Stimulated activated CD4-positive, alpha-beta T cell treated with anti-CD3 and anti-CD28 coated beads, Interleukin-12 subunit alpha, Interleukin-12 subunit beta, amount 100 ng/mL, for 24 hours (primary cell): ENCODE data around the gene CADPS.

Experiments
- DNase-seq, 2 experiments: peaks; one replicate each; pipeline ENCODE4 v3.0.0-alpha.2; 2020; ENCODE audit warnings: low read depth in 2 of 2

The CADPS gene

DNA sequence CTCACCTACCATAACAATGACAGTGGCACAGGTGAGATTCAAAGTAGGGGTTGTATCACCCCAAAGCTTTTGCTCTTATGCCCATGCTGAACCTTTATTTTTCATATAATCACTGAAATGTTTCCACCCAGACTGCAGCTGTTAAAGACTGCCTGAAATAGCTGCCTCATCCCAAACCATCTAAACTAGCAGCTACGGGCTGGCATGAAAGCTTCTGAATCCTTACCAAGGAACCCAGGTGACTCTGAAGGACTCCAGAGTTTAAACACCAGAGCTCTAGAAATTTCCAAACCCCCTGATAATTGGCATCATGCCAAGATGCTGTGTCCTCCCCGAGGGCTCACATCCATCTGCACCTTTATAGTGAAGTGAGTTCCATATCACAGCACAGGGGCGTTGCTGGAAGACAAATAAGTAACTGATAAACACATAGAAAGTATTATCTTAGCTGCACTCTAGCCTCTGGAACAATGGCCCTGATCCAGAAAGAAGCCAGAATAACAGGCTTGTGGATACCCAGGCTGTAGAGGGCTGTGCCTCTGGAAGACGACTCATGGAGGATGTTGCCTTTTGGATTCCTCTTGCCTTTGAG, 238.9 kb downstream of the CADPS start:
- DNase-seq: no peak

DNA sequence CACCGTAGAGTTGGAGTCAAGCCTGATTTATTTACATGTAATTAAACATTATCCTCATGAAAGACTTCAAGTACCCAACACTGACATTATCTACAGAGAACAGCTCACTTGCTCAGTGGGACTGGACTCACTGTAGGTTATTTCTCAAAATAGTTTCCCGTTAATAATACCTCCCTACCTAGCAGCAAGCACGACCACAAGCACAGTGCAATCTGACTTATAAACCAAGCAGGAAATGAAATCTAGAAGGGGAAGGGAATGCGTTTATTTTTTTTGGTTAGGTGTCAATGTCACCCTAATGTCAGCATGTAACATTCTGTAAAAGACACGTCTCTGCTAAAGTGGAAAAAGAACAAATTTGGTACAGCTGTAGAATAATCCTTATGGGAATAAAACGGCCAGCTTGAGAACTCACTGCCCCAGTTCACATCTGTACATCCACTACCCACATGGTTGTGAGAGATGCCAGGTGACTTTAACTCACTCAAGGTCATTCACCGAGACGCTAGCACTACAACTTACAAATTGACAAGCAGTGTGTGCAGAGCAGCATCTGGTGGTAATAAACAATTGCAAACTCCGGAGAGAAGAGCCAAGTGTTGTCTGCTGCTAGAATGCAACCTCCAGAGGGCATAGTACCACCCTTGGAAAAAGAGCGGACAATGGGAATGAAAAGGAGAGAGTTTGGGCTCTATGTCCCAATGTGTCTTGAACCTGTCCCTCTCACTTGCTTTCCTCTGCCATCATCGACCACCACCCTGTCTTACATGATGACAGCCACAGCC, 242.5 kb downstream of the CADPS start:
- no peak for DNase-seq

DNA sequence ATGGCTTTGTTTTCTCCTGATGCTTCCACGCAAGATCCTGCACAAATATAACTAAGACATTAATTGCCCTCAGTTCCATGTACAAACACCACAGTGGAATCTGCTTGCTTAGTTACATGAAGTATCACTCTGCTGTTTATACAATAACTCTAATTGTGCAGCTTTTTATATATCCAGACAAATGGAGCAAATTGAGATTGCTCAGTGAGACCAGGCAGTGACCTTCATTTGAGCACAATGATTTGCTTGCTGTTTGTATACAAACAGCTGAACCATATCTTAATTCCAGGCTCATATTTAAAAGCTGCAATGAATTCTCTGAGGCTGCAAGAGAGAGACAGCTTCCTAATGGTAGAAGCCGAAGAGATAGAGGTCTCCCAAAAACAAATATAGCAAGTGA, 243.7 kb downstream of the CADPS start:
- no peak for DNase-seq

DNA sequence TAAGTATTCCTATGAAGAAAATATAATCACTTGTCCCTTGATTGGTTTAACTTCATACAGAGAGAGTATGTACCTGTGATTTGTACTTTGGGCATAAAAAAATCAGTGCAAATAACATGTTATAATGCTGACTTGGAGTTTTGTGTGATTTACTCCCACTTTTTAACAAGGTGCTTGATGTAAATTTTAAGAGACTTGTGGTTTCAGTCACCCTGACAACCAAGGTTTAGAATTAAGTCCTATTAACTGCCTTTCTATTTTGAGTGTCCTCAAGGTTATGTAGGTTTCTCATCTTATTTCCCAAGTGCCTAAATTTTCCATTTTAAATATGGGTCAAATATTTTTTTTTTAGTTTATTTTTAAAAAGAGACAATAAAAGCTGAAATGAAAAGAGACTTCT, 244.6 kb downstream of the CADPS start:
- no peak for DNase-seq

DNA sequence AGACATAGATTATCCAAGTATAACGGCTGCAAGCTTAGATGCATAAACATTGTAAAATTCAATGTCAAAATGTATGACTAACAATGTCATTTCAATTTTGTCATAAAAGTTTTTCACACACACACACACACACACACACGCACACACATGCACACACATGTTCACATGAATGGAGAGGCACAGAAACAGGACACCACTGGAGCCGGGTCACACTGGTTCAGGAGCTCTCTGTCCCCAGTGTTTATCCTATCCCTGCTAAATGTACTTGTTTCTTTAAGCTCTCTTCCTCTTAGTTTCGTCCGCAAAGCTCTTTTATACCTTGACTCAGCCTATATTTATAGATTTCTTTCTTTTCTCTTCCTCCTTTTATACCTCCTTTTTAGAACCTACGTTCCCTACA, 249.9 kb downstream of the CADPS start:
- DNase-seq: no peak

DNA sequence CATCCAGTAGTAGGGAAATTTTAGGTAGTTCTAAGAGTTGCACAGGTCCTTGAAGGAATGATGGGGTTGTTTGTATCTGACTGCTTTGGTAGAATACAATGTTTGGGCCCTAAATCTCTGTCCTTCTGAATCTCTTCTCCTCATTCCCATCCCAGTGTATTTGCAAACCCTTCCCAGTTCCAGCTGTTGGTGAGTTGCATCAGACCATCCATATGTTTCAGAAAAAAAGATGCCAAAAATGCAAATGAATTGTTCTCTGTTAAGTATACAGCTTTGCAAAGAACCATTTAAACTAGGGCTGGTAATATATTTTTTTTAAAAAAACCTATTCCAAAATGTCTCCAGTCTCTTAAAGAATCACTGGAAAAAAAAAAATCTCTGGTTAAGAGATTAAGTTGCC, 251.0 kb downstream of the CADPS start:
- DNase-seq: no peak

DNA sequence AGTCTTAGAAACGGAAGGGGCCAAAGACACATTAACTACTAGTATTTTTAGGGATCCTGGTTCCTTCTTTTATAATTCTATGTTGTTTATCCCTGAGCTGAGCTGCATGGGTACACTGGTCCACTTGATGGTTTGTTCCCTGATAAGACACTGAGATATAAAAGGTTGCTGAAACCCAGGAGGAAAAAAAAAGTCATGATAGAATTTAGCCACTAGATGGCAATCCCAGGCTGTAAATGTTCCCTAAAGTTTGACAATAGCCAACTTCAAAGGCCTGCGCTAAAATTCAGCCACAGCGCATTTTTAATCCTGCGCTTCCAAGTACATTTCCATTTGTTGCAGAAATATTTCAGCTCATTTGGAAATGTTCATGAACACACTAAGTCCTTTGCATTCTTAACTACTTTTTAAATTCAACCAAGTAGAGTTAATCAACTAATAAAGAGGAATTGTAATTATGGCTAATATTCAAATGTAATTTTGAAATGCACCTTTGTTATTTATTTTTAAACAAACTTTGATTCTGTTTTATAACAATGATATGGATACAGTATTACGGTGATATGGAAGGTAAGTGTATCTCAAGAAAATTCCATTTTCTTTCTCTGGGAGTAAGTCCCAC, 252.6 kb downstream of the CADPS start:
- DNase-seq: no peak

DNA sequence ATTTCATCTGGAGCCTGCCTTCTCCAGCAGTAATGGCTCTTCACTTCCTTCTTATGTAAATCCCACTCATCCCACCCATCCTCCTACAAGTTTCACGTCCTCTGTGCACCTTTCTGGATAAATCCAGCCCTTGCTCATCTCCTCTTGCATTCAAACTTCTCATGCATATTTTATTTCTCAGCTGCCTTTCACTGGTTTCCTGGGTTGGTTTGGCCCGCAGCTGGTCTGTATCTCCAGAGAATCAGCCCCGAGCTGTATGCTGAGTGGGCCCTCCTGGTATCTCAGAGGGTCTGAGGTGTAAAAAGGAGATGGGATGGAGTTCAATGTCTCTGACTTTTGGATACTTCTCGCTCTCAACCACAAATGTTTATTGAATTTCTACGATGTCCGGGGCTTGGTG, 253.3 kb downstream of the CADPS start:
- no peak for DNase-seq

DNA sequence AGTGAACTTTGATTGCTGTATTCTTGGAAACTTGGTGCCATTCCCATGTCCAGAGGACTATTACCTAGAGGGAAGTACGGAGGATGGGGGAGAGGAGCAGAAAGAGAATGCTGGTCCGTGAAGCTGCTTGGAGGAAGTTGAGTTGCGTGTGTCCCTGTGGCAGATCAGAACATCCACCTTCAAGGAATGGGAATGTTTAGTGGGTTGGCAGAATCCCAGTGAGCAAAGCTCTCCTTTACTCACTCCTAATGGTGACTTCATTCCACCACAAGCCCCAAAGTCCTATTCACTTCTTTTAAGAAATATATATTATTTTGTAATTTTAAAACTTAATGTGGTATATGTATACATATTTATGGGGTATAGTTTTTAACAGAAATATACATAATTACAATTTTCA, 254.0 kb downstream of the CADPS start:
- no peak for DNase-seq

DNA sequence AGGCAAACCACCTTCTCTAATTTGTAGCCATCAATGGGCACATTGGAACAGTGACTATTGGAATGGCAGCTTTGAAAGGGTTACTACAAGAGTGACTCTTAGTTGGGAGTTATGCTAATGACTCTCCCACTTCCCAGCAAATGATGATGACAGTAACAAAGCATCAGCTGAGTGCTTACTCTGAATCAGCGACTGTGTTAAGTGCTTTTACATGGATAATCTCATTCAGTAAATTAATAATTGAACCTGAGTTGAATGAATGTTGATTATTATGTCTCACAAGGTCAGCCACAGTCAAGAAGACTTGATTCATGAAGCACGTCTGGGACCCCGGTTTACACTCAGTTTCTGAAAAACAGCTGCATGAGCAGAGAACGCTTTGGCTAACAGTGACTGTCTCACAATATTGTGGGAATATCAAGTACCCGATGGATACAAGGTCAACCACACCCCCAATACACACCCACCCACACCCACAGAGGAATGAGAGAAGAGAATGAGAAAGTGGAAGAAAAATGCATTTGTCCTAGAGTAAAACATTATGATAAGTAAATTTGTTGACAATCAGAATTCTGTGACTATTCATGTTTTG, 259.9 kb downstream of the CADPS start:
- DNase-seq: no peak

DNA sequence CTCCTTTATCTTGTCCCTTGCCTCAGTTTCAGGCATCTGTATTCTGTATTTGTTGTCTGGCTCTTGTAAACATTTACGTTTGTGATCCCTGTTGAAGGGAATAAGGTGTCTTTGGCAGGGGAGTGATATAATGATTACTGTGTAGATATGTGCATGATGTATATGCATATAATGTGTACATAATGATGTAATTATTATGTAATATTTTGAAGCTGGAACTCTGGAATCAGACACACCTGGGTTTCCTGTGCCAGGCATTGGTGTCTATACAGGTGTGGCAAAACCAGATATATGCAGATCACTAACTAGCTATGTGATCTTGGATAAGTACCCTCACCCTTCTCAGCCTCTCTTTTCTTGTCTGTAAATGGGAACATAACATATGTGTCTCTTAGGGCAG, 260.7 kb downstream of the CADPS start:
- no peak for DNase-seq

DNA sequence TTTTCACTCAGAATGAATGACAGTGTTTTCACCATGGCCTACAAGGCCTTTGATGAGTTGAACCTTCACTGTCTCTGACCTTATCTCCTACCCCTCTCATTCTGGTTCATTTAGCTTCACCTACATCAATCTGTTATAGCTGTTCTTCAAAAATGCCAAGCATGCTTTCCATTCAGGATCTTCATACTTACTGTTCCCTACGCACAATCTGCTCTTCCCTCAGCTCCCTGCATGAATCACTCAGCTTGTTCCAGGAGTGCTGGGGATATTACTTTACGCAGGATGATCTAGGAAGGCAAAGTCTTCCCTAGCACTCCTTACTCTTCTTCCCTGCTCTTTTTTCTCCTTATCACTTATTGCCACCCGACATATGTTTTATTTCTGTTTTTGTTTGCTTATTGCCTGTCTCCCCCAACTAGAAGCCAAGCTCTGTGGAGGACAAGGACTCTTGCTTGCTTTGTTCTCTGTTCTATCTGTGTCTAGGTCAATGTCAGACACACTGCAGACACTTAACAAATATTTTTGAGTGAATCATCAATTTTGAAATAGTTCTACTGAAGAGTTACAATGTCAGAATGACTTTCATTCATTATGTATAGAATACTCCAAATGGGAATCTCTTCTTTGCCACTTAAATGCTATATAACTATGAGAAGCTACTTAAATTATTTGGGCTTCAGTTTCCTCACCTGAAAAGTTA, 263.5 kb downstream of the CADPS start:
- DNase-seq: no peak

DNA sequence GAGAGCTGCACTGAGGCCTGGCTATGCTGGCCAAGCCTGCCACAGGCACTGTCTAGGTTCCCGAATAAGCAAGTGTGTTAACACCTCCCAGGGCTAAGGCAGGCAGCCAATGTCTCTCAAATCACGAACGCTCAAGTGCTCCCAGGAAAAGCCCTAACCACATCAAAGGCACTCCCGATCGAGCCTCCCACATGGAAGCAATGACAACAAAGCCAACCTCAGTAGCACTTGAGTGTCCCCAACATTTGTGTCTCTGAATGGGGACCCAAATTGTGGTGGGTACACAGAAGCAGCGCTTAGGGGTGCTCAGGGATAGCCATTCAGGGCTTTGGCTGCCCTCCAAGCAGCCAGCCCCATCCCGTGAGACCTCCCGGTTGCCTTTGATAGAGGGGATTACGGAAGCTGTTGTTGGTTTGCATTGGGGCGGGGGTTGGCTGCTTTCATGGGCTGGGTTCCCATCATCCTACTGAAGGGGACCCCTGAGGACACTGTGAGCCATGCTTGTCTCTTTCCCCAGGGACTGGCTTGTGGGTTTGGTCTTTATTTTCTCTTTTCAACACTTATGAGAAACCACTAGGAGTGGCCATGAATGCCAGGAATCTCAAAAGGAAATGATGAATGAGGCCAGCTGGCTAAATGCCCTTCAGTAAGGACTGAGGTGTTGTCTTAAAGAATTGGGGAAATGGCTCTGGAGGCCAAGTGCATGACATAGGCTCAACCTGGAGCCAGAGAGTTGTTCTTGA, 267.8 kb downstream of the CADPS start:
- DNase-seq: no peak

DNA sequence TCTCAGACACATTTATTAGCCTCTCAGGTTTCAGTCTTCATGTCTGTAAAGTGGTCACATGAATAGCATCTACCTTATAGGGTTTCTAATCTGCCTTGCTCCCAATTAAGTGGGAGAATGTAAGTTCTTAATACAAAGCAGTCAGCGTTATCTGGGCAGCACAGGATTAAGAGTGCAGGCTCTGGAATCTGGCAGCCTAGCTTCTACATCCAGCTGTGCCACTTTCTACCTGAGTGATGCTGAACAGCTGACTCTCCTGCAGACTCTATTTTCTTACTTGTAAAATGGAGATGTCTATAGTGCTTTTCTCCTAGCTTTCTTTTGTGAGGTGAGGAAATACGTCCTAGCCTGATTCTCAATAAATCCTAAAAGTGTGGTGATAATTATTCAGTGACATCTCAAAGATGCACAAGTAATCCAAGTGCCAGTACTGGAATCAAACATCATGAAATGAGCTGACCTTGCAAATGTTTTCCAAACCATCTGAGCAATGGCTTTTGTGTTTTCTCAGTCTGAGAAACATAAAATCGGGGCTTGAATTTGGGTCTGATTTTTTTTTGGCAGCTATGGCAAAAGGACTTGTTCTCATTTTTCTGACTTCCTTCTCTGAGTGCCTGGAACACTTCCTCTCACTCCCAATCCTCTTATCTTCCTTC, 269.7 kb downstream of the CADPS start:
- no peak for DNase-seq

DNA sequence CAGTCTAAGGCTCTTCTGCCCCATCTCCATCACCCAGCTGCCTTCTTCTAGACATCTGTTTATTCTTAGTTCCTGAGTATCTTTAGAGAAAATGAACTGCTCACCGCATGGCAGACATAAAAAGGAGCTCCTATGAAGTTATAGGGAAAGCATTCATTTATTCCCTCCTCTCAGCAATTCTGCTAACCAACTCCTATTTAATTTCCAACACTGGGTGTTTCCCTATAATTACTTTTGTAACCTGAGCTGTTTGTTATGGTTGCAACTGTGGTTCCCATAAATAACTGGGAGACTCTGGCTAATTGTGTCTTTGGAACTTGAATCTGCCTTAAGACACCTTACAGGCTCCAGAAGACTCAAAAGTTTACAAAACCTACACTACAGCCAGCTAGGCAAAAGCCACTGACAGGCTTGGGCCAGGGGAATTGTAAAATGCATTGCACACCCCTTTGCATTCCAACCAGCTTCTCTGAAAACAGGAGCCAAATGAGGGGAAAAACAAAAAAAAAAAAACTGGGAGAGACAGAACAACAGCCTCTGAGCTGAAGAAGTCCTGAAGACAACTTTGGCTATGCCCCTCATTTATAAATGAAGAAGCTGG, 270.4 kb downstream of the CADPS start:
- no peak for DNase-seq

DNA sequence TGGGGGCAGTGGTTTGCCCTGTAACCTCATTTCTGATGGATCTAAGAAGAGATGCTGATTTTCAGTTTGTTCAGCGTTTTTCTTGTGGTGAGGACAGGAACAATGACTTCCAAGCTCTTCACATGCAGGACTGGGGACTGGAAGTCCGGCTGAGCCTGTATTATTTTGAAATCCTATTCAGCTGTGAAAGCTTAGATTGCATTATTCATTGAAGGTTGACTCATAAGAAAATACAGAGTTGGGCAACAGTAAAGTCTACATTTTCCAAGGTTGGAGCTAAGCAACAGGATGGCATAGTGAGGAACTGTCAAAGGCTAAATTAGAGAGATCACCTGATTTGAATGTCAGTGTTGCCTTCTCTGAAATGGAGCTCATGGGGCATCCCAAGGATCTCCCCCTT, 270.9 kb downstream of the CADPS start:
- no peak for DNase-seq

DNA sequence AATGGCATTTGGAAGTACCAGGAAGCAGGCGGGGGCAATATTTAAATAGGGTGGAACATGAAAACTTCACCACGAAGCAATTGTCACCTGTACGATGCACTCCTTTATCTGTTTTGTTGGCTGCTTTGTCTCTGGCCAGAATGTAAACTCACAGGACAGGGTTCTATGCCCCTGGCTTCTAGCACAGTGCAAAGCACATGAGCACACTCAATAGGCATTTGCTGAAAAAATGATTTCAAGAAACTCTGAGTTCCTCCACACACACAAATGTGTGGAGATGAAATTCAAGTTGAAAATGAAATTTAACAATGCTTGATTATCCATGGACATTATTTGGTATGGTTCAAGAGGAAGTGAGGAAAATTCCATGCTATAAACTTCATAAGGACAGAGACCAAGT, 272.2 kb downstream of the CADPS start:
- no peak for DNase-seq

DNA sequence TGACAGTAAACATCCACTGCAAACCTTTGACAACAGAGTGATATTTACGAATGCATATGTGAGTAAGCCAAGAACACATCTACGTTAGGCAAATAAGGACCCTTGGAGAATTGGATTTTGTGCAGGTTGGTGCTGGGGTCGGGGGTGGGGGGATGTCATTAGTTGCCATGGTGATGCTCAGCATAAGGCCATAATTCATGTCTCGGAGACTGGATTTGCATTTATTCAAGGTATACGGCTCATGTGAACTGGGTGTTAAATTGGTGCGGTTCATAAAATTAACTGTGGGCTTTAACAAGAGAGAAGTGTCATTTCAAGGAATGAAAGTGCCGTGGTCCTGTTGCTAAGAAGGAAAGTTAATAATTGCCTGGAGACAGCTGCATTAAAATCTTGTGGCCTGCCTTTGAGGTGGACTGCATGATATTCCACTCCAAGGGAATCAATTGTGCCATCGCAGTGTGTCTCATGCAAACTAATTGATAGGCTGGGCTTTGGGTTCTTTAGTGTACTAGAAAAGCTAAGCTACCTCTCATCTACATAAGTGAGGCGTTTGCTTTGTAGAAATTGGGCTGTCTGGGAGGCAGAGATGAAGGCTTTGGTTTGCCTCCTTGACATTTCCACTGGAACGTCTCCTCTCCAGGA, 273.0 kb downstream of the CADPS start:
- no peak for DNase-seq

DNA sequence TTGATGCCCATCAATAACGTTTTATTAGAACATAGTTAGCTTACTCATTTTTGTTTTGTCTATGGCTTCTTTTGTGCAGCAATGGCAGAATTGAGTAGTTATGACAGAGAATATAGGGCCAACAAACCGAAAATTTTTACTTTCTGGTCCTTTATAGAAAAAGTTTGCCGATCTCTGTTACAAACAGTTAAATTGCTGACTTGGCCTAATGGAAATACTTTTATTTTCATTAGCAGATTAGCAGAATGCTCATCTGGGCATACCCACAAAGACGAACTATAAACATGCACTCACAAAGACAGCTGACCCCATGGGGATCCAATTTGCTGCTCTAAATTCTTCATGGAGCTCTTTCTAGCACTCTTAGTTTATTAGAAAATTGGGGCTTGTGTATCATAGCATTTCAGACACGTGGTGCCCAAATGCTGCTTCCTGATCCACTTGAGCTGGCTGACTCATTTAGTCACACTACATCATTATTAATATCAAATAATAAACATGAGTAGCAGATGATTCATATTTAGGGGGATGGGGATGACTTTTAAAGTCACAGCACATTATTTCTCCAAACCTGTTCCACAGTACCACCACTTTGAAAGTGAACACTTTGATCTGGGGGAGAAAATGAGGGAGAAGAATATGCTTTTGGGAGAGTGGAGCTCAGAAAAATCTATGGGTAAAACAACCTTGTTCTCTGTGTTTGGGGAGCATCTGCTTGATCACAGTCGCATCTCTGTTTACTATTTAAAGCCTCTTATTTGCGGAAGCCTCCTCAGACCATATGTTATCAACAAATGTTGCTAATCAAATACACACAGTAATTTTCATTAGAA, 273.8 kb downstream of the CADPS start:
- no peak for DNase-seq
